Fibroblast of lung (primary cell): ENCODE results near the gene XPO5.

Experiments used
- CTCF ChIP-seq, 2 donors: IDR thresholded peaks in 1 of 2; conservative IDR thresholded peaks in 1 of 2; 1 replicate in 1 of 2; 2 replicates in 1 of 2; pipeline ENCODE4 v1.5.1; 2011 to 2012; ENCODE audit warnings: low read length in 2 of 2, control low read depth in 1 of 2, inconsistent platforms in 1 of 2, low read depth in 1 of 2, mild to moderate bottlenecking in 1 of 2
- EZH2 ChIP-seq: IDR thresholded peaks from 2 replicates; pipeline ENCODE4 v1.5.1; 2012; ENCODE audit warnings: low read length, control low read depth, mild to moderate bottlenecking; ENCODE audit errors: missing control alignments

GRCh38 chr6:43604174-43604573 lies 28.3 kb upstream of the XPO5 start:
- TF ChIP-seq CTCF (conservative IDR thresholded peaks at IDR 0.05 in 1 of 2, IDR thresholded peaks at IDR 0.05 in 1 of 2; ENCODE audit: low read depth in 1 of 2, low read length in 2 of 2) (no peak), EZH2 (no peak)
